K562 (cell line): Measurements from ENCODE around the gene PPARD. TPM values are rescaled to one million over a fixed set of nuclear protein-coding genes. Genes with fewer than 3 reads are reported as not detected.

ENCODE experiments used
- NFIC ChIP-seq: fragments of 450-650 bp; IDR thresholded peaks from 2 replicates; pipeline ENCODE4 v1.6.1; 2017; ENCODE audit warnings: mild to moderate bottlenecking, inconsistent platforms
- ZNF780A ChIP-seq: fragments of 250-450 bp; sonication (Bioruptor Pico); IDR thresholded peaks from 2 replicates; pipeline ENCODE4 v1.5.0; 2021; ENCODE audit warnings: mild to moderate bottlenecking
- polyA plus RNA-seq, 8 experiments: library from polyadenylated mRNA; depleted of rRNA in 4 of 8; stranded (reverse) in 5 of 8; unstranded in 3 of 8; fragments of >200 nt; fragmentation: Nextera tagmentation in 2 of 8; fragmentation: Illumina TruSeq in 1 of 8; extraction: Ambion mirVana in 2 of 8; extraction: Trizol in 1 of 8; gene quantifications; 2 replicates each; pipeline versions ENCODE4 v1.2.1 to v1.2.3, GENCODE V29; 2011 to 2014; ENCODE audit warnings: inconsistent platforms in 1 of 8, missing spikeins in 1 of 8
- total RNA-seq, 7 experiments: library from RNA; depleted of rRNA in 6 of 7; stranded (reverse); fragments of >200 nt in 6 of 7; fragmentation: Illumina TruSeq in 2 of 7; extraction: Trizol in 2 of 7; gene quantifications; 2 replicates each; pipeline versions ENCODE4 v1.2.1 to v1.2.3, GENCODE V29; 2011 to 2021; ENCODE audit warnings: low replicate concordance in 1 of 7
- TF ChIP-seq, protein P1 (sequence below), 2 experiments: fragments of 450-650 bp in 1 of 2; sonication (generic) in 1 of 2; formaldehyde crosslinking in 1 of 2; IDR thresholded peaks; 2 replicates each; pipeline versions ENCODE4 v1.7.1 to v1.9.0; 2016 to 2022; ENCODE audit warnings: inconsistent platforms in 1 of 2, mild to moderate bottlenecking in 1 of 2, missing genetic modification reagents in 1 of 2

Gene PPARD
- total and polyA plus RNA-seq, 9 of the 15 experiments (the other 6 are each of a cell fraction or from before 2014, with no cell fraction given), result 0.14 to 13.2 (median 3.8) TPM

GRCh38 chr6:35435074-35435837 is 92.9 kb downstream of the PPARD start (continued):
- TF ChIP-seq, protein P1, sequence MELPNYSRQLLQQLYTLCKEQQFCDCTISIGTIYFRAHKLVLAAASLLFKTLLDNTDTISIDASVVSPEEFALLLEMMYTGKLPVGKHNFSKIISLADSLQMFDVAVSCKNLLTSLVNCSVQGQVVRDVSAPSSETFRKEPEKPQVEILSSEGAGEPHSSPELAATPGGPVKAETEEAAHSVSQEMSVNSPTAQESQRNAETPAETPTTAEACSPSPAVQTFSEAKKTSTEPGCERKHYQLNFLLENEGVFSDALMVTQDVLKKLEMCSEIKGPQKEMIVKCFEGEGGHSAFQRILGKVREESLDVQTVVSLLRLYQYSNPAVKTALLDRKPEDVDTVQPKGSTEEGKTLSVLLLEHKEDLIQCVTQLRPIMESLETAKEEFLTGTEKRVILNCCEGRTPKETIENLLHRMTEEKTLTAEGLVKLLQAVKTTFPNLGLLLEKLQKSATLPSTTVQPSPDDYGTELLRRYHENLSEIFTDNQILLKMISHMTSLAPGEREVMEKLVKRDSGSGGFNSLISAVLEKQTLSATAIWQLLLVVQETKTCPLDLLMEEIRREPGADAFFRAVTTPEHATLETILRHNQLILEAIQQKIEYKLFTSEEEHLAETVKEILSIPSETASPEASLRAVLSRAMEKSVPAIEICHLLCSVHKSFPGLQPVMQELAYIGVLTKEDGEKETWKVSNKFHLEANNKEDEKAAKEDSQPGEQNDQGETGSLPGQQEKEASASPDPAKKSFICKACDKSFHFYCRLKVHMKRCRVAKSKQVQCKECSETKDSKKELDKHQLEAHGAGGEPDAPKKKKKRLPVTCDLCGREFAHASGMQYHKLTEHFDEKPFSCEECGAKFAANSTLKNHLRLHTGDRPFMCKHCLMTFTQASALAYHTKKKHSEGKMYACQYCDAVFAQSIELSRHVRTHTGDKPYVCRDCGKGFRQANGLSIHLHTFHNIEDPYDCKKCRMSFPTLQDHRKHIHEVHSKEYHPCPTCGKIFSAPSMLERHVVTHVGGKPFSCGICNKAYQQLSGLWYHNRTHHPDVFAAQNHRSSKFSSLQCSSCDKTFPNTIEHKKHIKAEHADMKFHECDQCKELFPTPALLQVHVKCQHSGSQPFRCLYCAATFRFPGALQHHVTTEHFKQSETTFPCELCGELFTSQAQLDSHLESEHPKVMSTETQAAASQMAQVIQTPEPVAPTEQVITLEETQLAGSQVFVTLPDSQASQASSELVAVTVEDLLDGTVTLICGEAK (IDR thresholded peaks at IDR 0.05), result peak; percentile 49; the same call in 1 of the 2 replicates
- TF ChIP-seq, protein P1 (CRISPR knock-in tag; IDR thresholded peaks at IDR 0.05), result no peak
- TF ChIP-seq ZNF780A (CRISPR knock-in tag) (no peak), NFIC (peak; percentile 55)
